Superior temporal gyrus (tissue), 1 donor: ENCODE measurements around the gene ZNF622.

Experiments
- DNase-seq: peaks from one replicate; pipeline ENCODE4 v3.0.0-alpha.2; 2016; ENCODE audit errors: extremely low spot score

The ZNF622 gene

DNA sequence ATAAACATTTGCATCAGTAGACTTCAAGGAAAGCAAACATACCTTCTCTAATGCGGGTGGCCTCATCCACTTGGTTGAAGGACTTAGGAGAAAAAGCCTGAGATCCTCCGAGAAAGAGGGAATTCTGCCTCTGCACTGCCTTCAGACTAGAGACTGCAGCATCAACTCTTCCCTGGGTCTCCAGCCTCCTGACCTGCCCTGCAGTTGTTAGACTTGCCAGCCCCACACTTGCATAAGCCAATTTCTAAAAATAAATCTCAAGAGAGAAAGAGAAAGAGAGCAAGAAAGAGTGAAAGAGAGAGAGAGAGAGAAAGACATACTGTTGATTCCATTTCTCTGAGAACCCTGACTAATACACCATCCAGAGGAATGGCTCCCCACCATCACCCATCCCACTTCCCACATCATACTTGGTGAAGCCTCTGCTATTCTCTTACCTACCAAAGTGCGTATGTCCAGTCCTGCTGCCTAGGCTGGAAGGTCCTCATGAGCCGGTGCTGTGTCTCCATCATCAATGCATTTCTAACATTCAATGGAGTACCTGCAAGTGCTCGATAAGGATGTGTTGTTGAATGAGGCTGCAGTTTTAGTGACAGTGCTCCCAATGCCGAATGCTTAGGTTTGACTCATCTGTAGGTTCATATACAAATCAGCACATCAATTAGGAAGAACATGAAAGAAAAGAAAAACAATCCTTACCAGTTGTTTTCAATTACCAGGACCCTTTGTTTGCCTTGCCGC, 35.1 kb downstream of the ZNF622 start:
- no peak for DNase-seq

DNA sequence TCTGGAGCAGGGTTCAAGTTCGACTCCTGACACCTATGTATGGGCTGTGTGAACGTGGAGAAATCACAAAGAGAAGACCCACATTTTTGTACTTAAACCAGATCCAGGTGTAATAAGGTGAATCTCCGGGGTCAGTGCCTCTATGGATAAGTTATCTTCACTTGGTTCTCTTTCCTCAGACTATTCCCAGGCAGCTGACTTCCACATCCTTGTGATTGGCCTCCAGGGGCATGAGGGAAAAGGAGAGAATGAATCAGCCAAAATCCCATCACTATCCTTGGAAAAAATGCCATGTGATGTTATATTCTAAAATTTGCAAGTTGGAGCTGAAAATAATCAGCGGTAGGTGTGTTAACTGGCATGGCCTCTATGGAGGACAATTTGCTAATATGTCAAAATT, 37.2 kb downstream of the ZNF622 start:
- DNase-seq = no peak

- peak; percentile 36 for DNase-seq
Measured at GRCh38 chr5:16427587-16427986, 38.0 kb downstream of the ZNF622 start.

- DNase-seq = no peak
Measured at GRCh38 chr5:16418471-16418922, 47.1 kb downstream of the ZNF622 start.

GRCh38 chr5:16417398-16418074, 48.1 kb downstream of the ZNF622 start:
- DNase-seq = no peak

DNA sequence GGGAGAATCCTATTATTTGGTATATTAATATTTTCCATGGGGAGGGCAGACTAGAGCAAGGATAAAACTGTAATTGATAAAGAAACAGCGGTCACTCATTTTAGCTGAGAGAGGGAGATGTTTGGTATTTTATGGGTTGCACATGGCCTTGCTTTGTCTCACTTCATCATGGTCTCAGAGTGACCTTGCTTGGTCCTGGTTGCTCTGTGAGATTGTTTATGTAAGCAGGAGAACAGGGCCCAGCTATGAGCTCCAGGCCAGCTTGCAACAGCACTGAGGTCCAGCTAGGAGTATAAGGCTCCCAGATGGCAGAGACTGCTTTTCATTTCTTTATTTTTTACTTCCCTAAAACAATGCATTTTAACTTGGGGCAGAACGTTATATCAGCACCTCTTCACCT, 50.7 kb downstream of the ZNF622 start:
- DNase-seq = no peak

DNA sequence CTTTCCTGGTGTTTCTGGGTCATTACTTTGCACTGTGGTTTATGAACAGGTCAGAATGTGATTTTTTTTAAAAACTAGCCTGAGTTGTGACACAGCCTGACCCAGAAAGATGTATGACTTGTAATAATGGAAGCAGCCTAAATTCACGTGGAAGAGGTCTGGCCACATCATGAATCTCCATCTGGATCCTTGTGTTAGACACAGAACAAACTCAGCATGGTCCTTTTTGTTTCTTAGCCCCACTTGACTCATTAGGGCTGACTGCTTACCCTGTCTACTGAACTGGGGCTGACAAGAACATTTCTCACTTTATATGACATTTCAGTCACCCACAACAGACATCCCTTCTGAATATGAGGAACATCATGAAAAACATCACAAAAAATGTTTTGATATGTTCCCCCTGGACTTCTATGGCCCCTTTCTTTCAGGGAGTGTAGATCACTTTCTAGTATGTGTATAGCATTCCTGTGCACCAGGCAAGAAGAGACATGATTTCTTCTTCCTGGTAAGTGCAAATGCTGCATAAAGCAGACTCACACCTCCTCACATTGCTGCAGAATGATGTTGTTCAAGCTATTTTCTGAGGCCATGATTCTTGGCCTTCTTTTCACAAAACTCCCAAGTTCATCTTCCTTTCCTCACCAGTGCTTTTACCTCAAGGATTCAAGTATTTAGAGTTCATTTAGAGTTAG, 52.3 kb downstream of the ZNF622 start:
- no peak for DNase-seq

- DNase-seq = no peak
Measured at GRCh38 chr5:16412556-16412955, 53.0 kb downstream of the ZNF622 start.

DNA sequence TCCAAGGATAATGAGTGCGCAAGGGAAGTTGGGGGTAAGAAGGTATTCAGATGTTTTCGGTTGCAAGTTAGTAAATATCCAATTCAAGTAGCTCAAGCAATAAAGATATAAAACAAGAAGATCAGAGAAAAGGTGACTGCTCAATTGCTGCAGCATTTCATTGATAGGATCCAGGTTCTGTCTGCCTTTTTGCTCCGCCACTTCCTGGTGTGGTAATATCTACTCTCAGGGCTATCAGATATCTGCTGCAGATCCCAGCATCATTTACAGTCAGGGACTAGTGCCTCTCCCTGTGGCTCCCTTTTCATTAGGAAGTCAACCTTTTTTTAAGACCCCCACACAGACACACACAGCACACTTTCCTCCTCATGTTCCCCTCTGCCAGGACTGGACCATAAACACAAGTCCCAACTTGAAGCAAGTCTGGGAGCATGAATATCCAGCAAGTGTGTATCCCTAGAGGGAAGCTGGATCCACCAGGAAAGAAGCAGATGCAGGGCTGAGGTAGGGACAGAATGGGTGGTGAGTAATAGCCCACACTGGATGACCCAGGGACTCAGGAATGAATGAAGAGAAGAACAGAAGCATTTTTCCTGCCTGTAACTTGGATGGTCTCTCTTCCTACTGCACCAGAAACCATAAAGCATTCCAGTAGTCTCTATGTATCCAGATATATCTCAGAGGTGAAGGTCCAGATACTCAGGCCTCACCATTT, 53.7 kb downstream of the ZNF622 start:
- no peak for DNase-seq

- DNase-seq = no peak
Measured at GRCh38 chr5:16411235-16411634, 54.4 kb downstream of the ZNF622 start.

GRCh38 chr5:16410338-16410737, 55.3 kb downstream of the ZNF622 start:
- DNase-seq = no peak

- no peak for DNase-seq
Measured at GRCh38 chr5:16406630-16407029, 59.0 kb downstream of the ZNF622 start.

GRCh38 chr5:16406023-16406422, 59.6 kb downstream of the ZNF622 start:
- DNase-seq = no peak
